Activated B cell treated with CpG ODN at 0.5 μM for 24 hours (primary cell): ENCODE results near the gene LBHD2. TPM values are rescaled to one million over a fixed set of nuclear protein-coding genes. Genes with fewer than 3 reads are reported as not detected.

Experiments
- ATAC-seq: fragments of 200-7000 bp; cut with Tn5 transposase; one replicate; pipeline ENCODE4 v1.10.0; 2021; ENCODE audit warnings: low read depth, mild to moderate bottlenecking, moderate library complexity
- CTCF ChIA-PET: fragments of 350-600 bp; sonication (Branson Sonifier 250); formaldehyde crosslinking; loops from one replicate; lab custom pipeline; 2021; ENCODE audit warnings: antibody characterized with exemption; lab: Charles Lee
- POLR2A ChIA-PET: fragments of 350-600 bp; sonication (Branson Sonifier 250); formaldehyde crosslinking; loops from one replicate; lab custom pipeline; 2021; ENCODE audit warnings: antibody characterized with exemption; lab: Charles Lee
- DNase-seq: peaks from one replicate; pipeline ENCODE4 v3.0.0; 2022
- H3K27ac Mint-ChIP-seq: one replicate; pipeline ENCODE4 v1.8.0; 2020; ENCODE audit warnings: mixed read lengths
- H3K27me3 Mint-ChIP-seq: one replicate; pipeline ENCODE4 v1.8.0; 2021; ENCODE audit warnings: mixed read lengths
- H3K36me3 Mint-ChIP-seq: one replicate; pipeline ENCODE4 v1.8.0; 2021; ENCODE audit warnings: low read depth, mixed read lengths
- H3K4me1 Mint-ChIP-seq: one replicate; pipeline ENCODE4 v1.8.0; 2021; ENCODE audit warnings: mixed read lengths
- H3K4me3 Mint-ChIP-seq: one replicate; pipeline ENCODE4 v1.8.0; 2020; ENCODE audit warnings: mild to moderate bottlenecking, mixed read lengths
- H3K9me3 Mint-ChIP-seq: one replicate; pipeline ENCODE4 v1.8.0; 2020; ENCODE audit warnings: mixed read lengths
- intact Hi-C: fragments of 100-400 bp; cut with micrococcal nuclease; formaldehyde crosslinking; loops from one replicate; pipeline ENCODE4 v1.15.1; 2024
- total RNA-seq: library from RNA; stranded (reverse); gene quantifications from 2 replicates; pipeline ENCODE4 v1.2.3, GENCODE V29; 2022
- TF ChIP-seq, protein P1 (sequence below): fragments of 200-600 bp; IDR thresholded peaks from one replicate; pipeline ENCODE4 v1.8.0; 2022; ENCODE audit warnings: antibody characterized with exemption, mild to moderate bottlenecking

Gene LBHD2
- total RNA-seq, 1 donor from 2014 or later = not detected

- ChIA-PET POLR2A (interaction anchor here (0.6 kb wide), 1 partner anchor 315 kb away, joined by 3 read pairs; no protein-coding TSS in a partner anchor), CTCF (no interaction called here)
- intact Hi-C loops = no loop called here
- peaks cover 16% of the 10 kb centered on the region for H3K4me1 Mint-ChIP-seq
- ATAC-seq (no peak), DNase-seq (no peak)
- H3K4me3 Mint-ChIP-seq = no peak overlapping the region
- H3K9me3 Mint-ChIP-seq = no peaks in the 10 kb centered on the region
- peaks cover 10% of the 10 kb centered on the region for H3K27me3 Mint-ChIP-seq
- H3K27ac Mint-ChIP-seq = no peak overlapping the region
- TF ChIP-seq, protein P1, sequence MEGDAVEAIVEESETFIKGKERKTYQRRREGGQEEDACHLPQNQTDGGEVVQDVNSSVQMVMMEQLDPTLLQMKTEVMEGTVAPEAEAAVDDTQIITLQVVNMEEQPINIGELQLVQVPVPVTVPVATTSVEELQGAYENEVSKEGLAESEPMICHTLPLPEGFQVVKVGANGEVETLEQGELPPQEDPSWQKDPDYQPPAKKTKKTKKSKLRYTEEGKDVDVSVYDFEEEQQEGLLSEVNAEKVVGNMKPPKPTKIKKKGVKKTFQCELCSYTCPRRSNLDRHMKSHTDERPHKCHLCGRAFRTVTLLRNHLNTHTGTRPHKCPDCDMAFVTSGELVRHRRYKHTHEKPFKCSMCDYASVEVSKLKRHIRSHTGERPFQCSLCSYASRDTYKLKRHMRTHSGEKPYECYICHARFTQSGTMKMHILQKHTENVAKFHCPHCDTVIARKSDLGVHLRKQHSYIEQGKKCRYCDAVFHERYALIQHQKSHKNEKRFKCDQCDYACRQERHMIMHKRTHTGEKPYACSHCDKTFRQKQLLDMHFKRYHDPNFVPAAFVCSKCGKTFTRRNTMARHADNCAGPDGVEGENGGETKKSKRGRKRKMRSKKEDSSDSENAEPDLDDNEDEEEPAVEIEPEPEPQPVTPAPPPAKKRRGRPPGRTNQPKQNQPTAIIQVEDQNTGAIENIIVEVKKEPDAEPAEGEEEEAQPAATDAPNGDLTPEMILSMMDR = no peak
- H3K36me3 Mint-ChIP-seq = no peaks in the 10 kb centered on the region
These were observed 14.3 kb downstream of the LBHD2 start for GRCh38 chr14:103097994-103098957.

DNA sequence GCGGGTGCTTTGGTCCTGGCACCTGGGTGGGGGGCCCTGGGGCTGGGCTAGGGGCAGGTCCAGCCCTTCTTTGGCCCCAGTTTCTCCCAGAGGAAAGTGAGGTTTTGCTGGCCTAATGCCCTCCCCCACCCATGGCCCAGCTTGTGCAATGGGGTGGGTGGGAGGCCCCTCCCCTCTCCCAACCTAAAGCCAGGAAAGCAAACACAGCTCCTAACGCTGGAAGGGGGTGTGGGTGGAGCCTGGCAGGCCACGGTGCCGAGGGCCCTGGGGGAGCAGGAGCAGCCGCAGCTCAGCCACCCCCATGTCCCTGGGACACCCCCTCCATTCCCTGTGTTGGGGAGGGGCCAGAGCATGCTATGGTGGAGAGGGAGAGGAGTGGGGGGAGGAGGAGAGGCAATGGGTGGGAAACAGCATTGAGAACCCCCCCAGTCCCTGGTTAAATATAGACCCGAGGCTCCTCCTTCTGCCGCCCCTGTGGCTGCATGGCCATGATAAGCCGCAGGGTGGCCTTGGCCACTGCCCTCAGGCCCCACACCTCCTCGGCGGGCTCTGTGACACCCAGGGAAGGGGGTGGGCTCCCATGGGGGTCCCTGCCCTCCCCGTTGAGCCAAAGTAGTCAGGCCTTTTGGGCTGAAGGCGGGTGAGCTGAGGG, 15.2 kb downstream of the LBHD2 start:
- ATAC-seq = no peak
- Mint-ChIP-seq H3K4me3 (no peak overlapping the region), H3K27ac (no peak overlapping the region), H3K36me3 (no peaks in the 10 kb centered on the region), H3K9me3 (no peaks in the 10 kb centered on the region), H3K27me3 (peaks cover 14% of the 10 kb centered on the region), H3K4me1 (peaks cover 21% of the 10 kb centered on the region)
- POLR2A ChIA-PET = interaction anchor here (0.6 kb wide), 1 partner anchor 316 kb away, joined by 3 read pairs; no protein-coding TSS in a partner anchor
- intact Hi-C loops = no loop called here
- CTCF ChIA-PET = interaction anchor here (1.0 kb wide), 1 partner anchor 21 kb away, joined by 5 read pairs; no protein-coding TSS in a partner anchor
- TF ChIP-seq, protein P1 = no peak
- no peak for DNase-seq

GRCh38 chr14:103099733-103100280, 15.8 kb downstream of the LBHD2 start:
- CTCF ChIA-PET = interaction anchor here (0.6 to 1.0 kb wide), 2 partner anchors 21 to 492 kb away, joined by 3 to 5 read pairs; no protein-coding TSS in a partner anchor
- H3K4me3 Mint-ChIP-seq = no peak overlapping the region
- TF ChIP-seq, protein P1 = no peak
- peaks cover 22% of the 10 kb centered on the region for H3K4me1 Mint-ChIP-seq
- DNase-seq (no peak), ATAC-seq (no peak)
- H3K27me3 Mint-ChIP-seq = peaks cover 14% of the 10 kb centered on the region
- no peaks in the 10 kb centered on the region for H3K36me3 Mint-ChIP-seq
- H3K9me3 Mint-ChIP-seq = no peaks in the 10 kb centered on the region
- POLR2A ChIA-PET = no interaction called here
- intact Hi-C loops = loop anchor here (5.0 kb wide), 1 partner anchor 232 kb away; the partner anchor contains the start of gene EIF5
- no peak overlapping the region for H3K27ac Mint-ChIP-seq

DNA sequence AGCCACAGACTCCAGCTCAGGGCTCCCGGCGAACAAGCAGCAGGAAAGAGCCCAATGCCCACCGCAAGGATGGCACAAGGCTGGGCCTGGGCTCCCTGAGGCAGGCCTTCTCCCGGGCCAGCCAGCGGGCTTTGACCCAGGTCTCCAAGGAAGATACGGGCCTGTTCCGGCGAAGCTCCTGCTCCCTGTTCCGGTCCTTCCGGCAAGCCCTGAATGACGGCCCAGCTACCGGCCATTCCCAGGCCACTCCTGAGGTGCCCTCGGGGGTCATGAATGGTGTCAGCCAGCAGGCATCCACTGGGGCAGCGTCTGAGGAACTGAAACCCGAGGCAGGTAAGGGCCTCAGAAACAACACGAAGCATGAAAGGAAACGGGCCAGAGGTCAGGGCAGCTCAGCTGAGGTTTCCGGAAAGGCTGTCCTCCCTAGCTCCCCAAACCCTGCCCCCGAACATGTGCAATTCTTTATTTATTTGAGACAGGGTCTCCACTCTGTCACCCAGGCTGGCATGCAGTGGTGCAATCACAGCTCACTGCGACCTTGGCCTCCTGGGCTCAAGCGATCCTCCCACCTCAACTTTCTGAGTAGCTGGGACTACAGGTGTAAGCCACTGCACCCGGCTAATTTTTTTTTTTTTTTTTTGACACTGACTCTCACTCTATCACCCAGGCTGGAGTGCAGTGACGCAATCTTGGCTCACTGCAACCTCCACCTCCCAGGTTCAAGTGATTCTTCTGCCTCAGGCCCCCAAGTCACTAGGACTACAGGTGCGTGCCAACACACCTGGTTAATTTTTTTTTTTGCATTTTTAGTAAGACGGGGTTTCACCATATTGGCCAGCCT, 16.5 kb downstream of the LBHD2 start:
- Mint-ChIP-seq H3K9me3 (no peaks in the 10 kb centered on the region), H3K4me1 (peaks cover 28% of the 10 kb centered on the region), H3K27ac (peak overlapping the region; percentile 30), H3K27me3 (peaks cover 18% of the 10 kb centered on the region), H3K36me3 (no peaks in the 10 kb centered on the region), H3K4me3 (no peak overlapping the region)
- POLR2A ChIA-PET = interaction anchor here (0.6 kb wide), 1 partner anchor 10 kb away, joined by 3 read pairs; no protein-coding TSS in a partner anchor
- ATAC-seq = peak; percentile 51
- intact Hi-C loops = loop anchor here (5.0 kb wide), 1 partner anchor 232 kb away; the partner anchor contains the start of gene EIF5
- TF ChIP-seq, protein P1 = no peak
- DNase-seq = no peak
- CTCF ChIA-PET = interaction anchor here (0.6 to 1.2 kb wide), 4 partner anchors 8 to 491 kb away, joined by 3 to 5 read pairs (median 3); no protein-coding TSS in a partner anchor
